Measurements from ENCODE around the gene CACNA1H. TPM values are rescaled to one million over a fixed set of nuclear protein-coding genes. Genes with fewer than 3 reads are reported as not detected.
A peak's percentile ranks its signal among the peaks of the same experiment; 100 is the strongest.
"Not testable (repeated sequence)": the region's sequence is repeated elsewhere in the genome, so short reads cannot be mapped to it uniquely, and the experiment has no call there.

Gene CACNA1H
- total and polyA plus RNA-seq, 9 of the 15 experiments (the other 6 are each of a cell fraction or from before 2014, with no cell fraction given), result 0.10 to 0.18 TPM; not detected in 7

DNA sequence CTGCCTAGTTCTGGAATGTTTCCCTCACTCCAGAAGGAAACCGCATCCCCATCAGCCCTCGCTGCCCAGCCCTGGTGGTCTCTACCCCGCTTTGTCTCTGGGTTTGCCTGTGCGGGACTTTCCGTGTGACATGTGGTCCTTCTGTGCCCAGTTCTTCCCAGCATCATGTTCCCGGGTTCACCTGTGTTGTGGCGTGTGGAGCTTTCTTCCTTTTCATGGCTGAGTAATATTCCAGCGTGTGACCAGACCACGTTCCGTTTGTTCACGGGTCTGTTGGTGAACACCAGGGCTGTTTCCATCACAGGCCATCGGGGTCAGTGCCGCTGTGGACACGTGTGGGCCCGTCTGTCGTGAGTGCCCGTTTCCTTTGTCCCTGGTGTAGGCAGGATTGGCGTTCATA is 32.1 kb downstream of the CACNA1H start:
- Histone ChIP-seq H3K27ac (ENCODE audit: extremely low read depth, low read depth, low read length) (no peak overlapping the region), H3K27me3 (ENCODE audit: control insufficient read depth in 2 of 2, insufficient read depth in 2 of 2, low read length in 2 of 2) (peaks cover 12 to 65% of the 10 kb centered on the region in 2 experiments; a peak in 3 of 5 replicates), H3K9ac (ENCODE audit: insufficient read depth in 1 of 2, low read depth in 2 of 2, low read length in 2 of 2) (no peak overlapping the region), H3K9me3 (replicated peaks; ENCODE audit: control insufficient read depth, insufficient read depth, low read depth, low read length) (no peaks in the 10 kb centered on the region), H3K4me1 (replicated peaks in 1 of 2; ENCODE audit: control insufficient read depth in 2 of 2, insufficient read depth in 2 of 2, low read length in 2 of 2) (peaks cover 0 to 58% of the 10 kb centered on the region in 2 experiments; a peak in 2 of 5 replicates), H3K4me3 (no peak overlapping the region), H4K20me1 (replicated peaks; ENCODE audit: control insufficient read depth, insufficient read depth, low read length) (peaks cover 15% of the 10 kb centered on the region), H3K9me1 (ENCODE audit: control insufficient read depth, insufficient read depth, low read length) (no peaks in the 10 kb centered on the region), H2AFZ (ENCODE audit: low read depth, low read length) (no peak overlapping the region), H3K4me2 (ENCODE audit: insufficient read depth, low read length) (no peak overlapping the region), H3K36me3 (ENCODE audit: control insufficient read depth, insufficient read depth, low read length) (no peaks in the 10 kb centered on the region), H3K79me2 (ENCODE audit: control insufficient read depth, insufficient read depth, low read length) (no peaks in the 10 kb centered on the region)
- ATAC-seq (no peak), DNase-seq (ENCODE audit: extremely low read depth in 1 of 4, low spot score in 3 of 4) (no peak), FAIRE-seq (no peak)
- intact Hi-C loops (cut with micrococcal nuclease) (no loop called here), in situ Hi-C loops (cut with MboI) (no loop called here)
- 19% methylated on average over 18 of the region's 18 CpGs for WGBS (ENCODE audit: insufficient coverage, low coverage, missing lambda C conversion rate)
- TF ChIP-seq TCF3 (CRISPR knock-in tag; IDR thresholded peaks at IDR 0.05) (no peak), TEAD2 (tag; IDR thresholded peaks at IDR 0.05) (no peak), ZNF263 (CRISPR knock-in tag; IDR thresholded peaks at IDR 0.05; ENCODE audit: borderline replicate concordance) (no peak), ZNF146 (CRISPR knock-in tag; IDR thresholded peaks at IDR 0.05; ENCODE audit: unreplicated experiment) (peak; percentile 91), SMAD3 (CRISPR knock-in tag; conservative IDR thresholded peaks at IDR 0.05) (no peak)
- TF ChIP-seq, protein P1, sequence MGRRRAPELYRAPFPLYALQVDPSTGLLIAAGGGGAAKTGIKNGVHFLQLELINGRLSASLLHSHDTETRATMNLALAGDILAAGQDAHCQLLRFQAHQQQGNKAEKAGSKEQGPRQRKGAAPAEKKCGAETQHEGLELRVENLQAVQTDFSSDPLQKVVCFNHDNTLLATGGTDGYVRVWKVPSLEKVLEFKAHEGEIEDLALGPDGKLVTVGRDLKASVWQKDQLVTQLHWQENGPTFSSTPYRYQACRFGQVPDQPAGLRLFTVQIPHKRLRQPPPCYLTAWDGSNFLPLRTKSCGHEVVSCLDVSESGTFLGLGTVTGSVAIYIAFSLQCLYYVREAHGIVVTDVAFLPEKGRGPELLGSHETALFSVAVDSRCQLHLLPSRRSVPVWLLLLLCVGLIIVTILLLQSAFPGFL (CRISPR knock-in tag; IDR thresholded peaks at IDR 0.05), result no peak
- no TSS peak for BruUV-seq (replicated peaks)
- POLR2A ChIA-PET, result no interaction called here
- CTCF ChIA-PET (ENCODE audit: low intra/inter-chr PET ratio), result no interaction called here

DNA sequence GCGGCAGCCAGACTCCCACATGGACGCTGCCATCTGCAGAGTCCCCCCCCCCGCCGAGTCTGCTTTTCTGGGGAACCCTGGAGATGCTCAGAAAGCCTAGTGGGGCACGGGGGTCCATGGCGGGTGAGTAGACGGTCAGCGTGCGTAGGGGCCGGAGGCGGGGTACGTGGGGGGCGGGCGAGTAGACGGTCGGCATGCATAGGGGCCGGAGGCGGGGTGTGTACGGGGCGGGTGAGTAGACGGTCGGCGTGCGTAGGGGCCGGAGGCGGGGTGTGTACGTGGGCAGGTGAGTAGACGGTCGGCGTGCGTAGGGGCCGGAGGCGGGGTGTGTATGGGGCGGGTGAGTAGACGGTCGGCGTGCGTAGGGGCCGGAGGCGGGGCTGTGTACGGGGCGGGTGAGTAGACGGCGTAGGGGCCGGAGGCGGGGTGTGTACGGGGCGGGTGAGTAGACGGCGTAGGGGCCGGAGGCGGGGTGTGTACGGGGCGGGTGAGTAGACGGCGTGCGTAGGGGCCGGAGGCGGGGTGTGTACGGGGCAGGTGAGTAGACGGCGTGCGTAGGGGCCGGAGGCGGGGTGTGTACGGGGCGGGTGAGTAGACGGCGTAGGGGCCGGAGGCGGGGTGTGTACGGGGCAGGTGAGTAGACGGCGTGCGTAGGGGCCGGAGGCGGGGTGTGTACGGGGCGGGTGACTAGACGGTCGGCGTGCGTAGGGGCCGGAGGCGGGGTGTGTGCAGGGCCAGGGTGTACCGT is 32.7 kb downstream of the CACNA1H start:
- FAIRE-seq; H3K27ac ChIP-seq (ENCODE audit: extremely low read depth, low read depth, low read length); H3K4me2 ChIP-seq (ENCODE audit: insufficient read depth, low read length); H3K36me3 ChIP-seq (ENCODE audit: control insufficient read depth, insufficient read depth, low read length); CTCF ChIA-PET (ENCODE audit: low intra/inter-chr PET ratio); BruUV-seq (replicated peaks); H3K79me2 ChIP-seq (ENCODE audit: control insufficient read depth, insufficient read depth, low read length); DNase-seq (ENCODE audit: extremely low read depth in 1 of 4, low spot score in 3 of 4); POLR2A ChIA-PET; H3K9me3 ChIP-seq (replicated peaks; ENCODE audit: control insufficient read depth, insufficient read depth, low read depth, low read length); ATAC-seq; intact Hi-C loops (cut with micrococcal nuclease); H3K9me1 ChIP-seq (ENCODE audit: control insufficient read depth, insufficient read depth, low read length); H3K4me3 ChIP-seq; in situ Hi-C loops (cut with MboI); H3K9ac ChIP-seq (ENCODE audit: insufficient read depth in 1 of 2, low read depth in 2 of 2, low read length in 2 of 2); H2AFZ ChIP-seq (ENCODE audit: low read depth, low read length): not testable (repeated sequence)
- H3K27me3 ChIP-seq (ENCODE audit: control insufficient read depth in 2 of 2, insufficient read depth in 2 of 2, low read length in 2 of 2), result peaks cover 9 to 60% of the 10 kb centered on the region in 2 experiments; a peak in 3 of 5 replicates
- H3K4me1 ChIP-seq (replicated peaks in 1 of 2; ENCODE audit: control insufficient read depth in 2 of 2, insufficient read depth in 2 of 2, low read length in 2 of 2), result peaks cover 0 to 52% of the 10 kb centered on the region in 2 experiments; a peak in 2 of 5 replicates
- H4K20me1 ChIP-seq (replicated peaks; ENCODE audit: control insufficient read depth, insufficient read depth, low read length), result peaks cover 15% of the 10 kb centered on the region
- 6% methylated on average over 5 of the region's 86 CpGs for WGBS (ENCODE audit: insufficient coverage, low coverage, missing lambda C conversion rate)

Data from K562 (cell line).